MM.1S (cell line): ENCODE data around the gene ACER2.

Source experiments
- EZH2 ChIP-seq: fragments of 300-600 bp; sonication (generic); optimal IDR thresholded peaks from 2 replicates; pipeline ENCODE3; 2017; ENCODE audit warnings: low read depth, mild to moderate bottlenecking, antibody characterized with exemption, low read length, mixed read lengths
- TF ChIP-seq, protein P1 (sequence below): fragments of 300-600 bp; sonication (generic); IDR thresholded peaks from 2 replicates; pipeline ENCODE4 v1.5.1; 2016; ENCODE audit warnings: antibody characterized with exemption, low read length, mixed read lengths

GRCh38 chr9:19470981-19471650, 62.3 kb downstream of the ACER2 start:
- TF ChIP-seq, protein P1, sequence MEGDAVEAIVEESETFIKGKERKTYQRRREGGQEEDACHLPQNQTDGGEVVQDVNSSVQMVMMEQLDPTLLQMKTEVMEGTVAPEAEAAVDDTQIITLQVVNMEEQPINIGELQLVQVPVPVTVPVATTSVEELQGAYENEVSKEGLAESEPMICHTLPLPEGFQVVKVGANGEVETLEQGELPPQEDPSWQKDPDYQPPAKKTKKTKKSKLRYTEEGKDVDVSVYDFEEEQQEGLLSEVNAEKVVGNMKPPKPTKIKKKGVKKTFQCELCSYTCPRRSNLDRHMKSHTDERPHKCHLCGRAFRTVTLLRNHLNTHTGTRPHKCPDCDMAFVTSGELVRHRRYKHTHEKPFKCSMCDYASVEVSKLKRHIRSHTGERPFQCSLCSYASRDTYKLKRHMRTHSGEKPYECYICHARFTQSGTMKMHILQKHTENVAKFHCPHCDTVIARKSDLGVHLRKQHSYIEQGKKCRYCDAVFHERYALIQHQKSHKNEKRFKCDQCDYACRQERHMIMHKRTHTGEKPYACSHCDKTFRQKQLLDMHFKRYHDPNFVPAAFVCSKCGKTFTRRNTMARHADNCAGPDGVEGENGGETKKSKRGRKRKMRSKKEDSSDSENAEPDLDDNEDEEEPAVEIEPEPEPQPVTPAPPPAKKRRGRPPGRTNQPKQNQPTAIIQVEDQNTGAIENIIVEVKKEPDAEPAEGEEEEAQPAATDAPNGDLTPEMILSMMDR: no peak
- no peak for TF ChIP-seq EZH2
